ENCODE results near the gene AGBL1.

GRCh38 chr15:86399041-86399954 is 319.6 kb downstream of the AGBL1 start:
- TF ChIP-seq CTCF (IDR thresholded peaks at IDR 0.05; ENCODE audit: insufficient read depth, low read length, poor library complexity, severe bottlenecking) (no peak), EZH2phosphoT487 (conservative IDR thresholded peaks at IDR 0.05; ENCODE audit: low read length) (no peak)

All from SU-DHL-6 (cell line).